OCI-LY1 (cell line): ENCODE results near the gene RERE.

ENCODE experiments used
- EZH2 ChIP-seq: fragments of 200-600 bp; sonication (generic), shearing (Covaris generic); IDR thresholded peaks from 2 replicates; pipeline ENCODE4 v1.8.0; 2017; ENCODE audit warnings: borderline replicate concordance, mixed run types, mild to moderate bottlenecking, antibody characterized with exemption, low read length, moderate library complexity, mixed read lengths
- TF ChIP-seq, protein P1 (sequence below): fragments of 200-600 bp; sonication (generic), shearing (Covaris generic); IDR thresholded peaks from 2 replicates; pipeline ENCODE4 v1.5.1; 2017; ENCODE audit warnings: mild to moderate bottlenecking, antibody characterized with exemption, low read length, moderate library complexity, mixed read lengths

DNA sequence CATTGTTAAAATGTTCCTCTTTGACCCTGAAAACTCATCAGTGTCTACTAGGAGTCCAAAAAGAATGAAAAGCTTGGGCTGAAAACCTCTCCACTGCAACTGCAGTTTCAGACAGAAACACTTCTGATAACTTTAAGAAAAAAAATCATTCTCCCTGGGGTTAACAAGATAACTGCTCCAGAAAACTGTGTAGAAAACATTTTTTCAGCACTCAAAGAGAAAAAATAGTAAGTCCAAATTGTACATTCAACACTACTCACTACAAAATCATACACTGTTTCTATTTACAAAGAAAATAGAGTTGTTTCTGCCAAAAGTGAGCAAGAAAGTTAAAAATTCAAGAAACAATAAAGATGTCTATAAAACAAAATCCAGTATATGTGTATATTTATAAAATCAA is 157.8 kb downstream of the RERE start:
- TF ChIP-seq, protein P1, sequence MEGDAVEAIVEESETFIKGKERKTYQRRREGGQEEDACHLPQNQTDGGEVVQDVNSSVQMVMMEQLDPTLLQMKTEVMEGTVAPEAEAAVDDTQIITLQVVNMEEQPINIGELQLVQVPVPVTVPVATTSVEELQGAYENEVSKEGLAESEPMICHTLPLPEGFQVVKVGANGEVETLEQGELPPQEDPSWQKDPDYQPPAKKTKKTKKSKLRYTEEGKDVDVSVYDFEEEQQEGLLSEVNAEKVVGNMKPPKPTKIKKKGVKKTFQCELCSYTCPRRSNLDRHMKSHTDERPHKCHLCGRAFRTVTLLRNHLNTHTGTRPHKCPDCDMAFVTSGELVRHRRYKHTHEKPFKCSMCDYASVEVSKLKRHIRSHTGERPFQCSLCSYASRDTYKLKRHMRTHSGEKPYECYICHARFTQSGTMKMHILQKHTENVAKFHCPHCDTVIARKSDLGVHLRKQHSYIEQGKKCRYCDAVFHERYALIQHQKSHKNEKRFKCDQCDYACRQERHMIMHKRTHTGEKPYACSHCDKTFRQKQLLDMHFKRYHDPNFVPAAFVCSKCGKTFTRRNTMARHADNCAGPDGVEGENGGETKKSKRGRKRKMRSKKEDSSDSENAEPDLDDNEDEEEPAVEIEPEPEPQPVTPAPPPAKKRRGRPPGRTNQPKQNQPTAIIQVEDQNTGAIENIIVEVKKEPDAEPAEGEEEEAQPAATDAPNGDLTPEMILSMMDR = no peak
- TF ChIP-seq EZH2 = no peak
